HTERT RPE-1 (cell line): Measurements from ENCODE around the gene NPR3.
"Not testable (repeated sequence)": the region's sequence is repeated elsewhere in the genome, so short reads cannot be mapped to it uniquely, and the experiment has no call there.

Experiments
- in situ Hi-C: fragments of 300-500 bp; cut with MboI; formaldehyde crosslinking; loops from 4 replicates; pipeline ENCODE4 v1.14.3; 2020; ENCODE audit warnings: low sequenced_read_pairs

The NPR3 gene

GRCh38 chr5:32760091-32760509, 49.0 kb downstream of the NPR3 start:
- in situ Hi-C loops, result no loop called here

- in situ Hi-C loops, result no loop called here
Measured at GRCh38 chr5:32765266-32765665, 54.1 kb downstream of the NPR3 start.

GRCh38 chr5:32767948-32768467, 56.9 kb downstream of the NPR3 start:
- in situ Hi-C loops, result no loop called here

GRCh38 chr5:32769711-32770110, 58.6 kb downstream of the NPR3 start:
- in situ Hi-C loops, result no loop called here

GRCh38 chr5:32770444-32770843, 59.3 kb downstream of the NPR3 start:
- in situ Hi-C loops, result no loop called here

GRCh38 chr5:32771037-32771436, 59.9 kb downstream of the NPR3 start:
- in situ Hi-C loops, result no loop called here

- in situ Hi-C loops, result no loop called here
Measured at GRCh38 chr5:32773944-32774343, 62.8 kb downstream of the NPR3 start.

GRCh38 chr5:32776200-32776599, 65.1 kb downstream of the NPR3 start:
- in situ Hi-C loops, result no loop called here

GRCh38 chr5:32777222-32777621, 66.1 kb downstream of the NPR3 start:
- in situ Hi-C loops, result no loop called here

GRCh38 chr5:32777733-32778132, 66.6 kb downstream of the NPR3 start:
- in situ Hi-C loops, result no loop called here

- in situ Hi-C loops, result no loop called here
Measured at GRCh38 chr5:32778403-32778802, 67.3 kb downstream of the NPR3 start.

- in situ Hi-C loops, result no loop called here
Measured at GRCh38 chr5:32779754-32780415, 68.8 kb downstream of the NPR3 start.

- in situ Hi-C loops, result no loop called here
Measured at GRCh38 chr5:32780508-32780919, 69.4 kb downstream of the NPR3 start.

GRCh38 chr5:32783661-32784060, 72.5 kb downstream of the NPR3 start:
- in situ Hi-C loops, result no loop called here

- in situ Hi-C loops, result no loop called here
Measured at GRCh38 chr5:32785611-32786254, 74.6 kb downstream of the NPR3 start.

GRCh38 chr5:32786311-32786710, 75.2 kb downstream of the NPR3 start:
- in situ Hi-C loops, result no loop called here

GRCh38 chr5:32790411-32790951, 79.4 kb downstream of the NPR3 start:
- in situ Hi-C loops, result no loop called here

- in situ Hi-C loops, result no loop called here
Measured at GRCh38 chr5:32791536-32792243, 80.6 kb downstream of the NPR3 start.

GRCh38 chr5:32794086-32794485, 83.0 kb downstream of the NPR3 start:
- in situ Hi-C loops, result no loop called here

GRCh38 chr5:32802764-32803163, 91.6 kb downstream of the NPR3 start:
- in situ Hi-C loops, result no loop called here

GRCh38 chr5:32803656-32804055, 92.5 kb downstream of the NPR3 start:
- in situ Hi-C loops, result no loop called here

GRCh38 chr5:32805462-32805861, 94.3 kb downstream of the NPR3 start:
- in situ Hi-C loops, result not testable (repeated sequence)
